Measurements from ENCODE around the gene EN2. TPM values are rescaled to one million over a fixed set of nuclear protein-coding genes. Genes with fewer than 3 reads are reported as not detected.

EN2 gene
- total and polyA plus RNA-seq, 2 of the 13 experiments (the other 11 are each of a cell fraction or from before 2014, with no cell fraction given) = not detected

GRCh38 chr7:155411718-155412415 is 46.1 kb upstream of the EN2 start:
- intact Hi-C loops (cut with micrococcal nuclease; ENCODE audit: unreplicated experiment) (loop anchor here (10.0 kb wide), 2 partner anchors 323 to 353 kb away; no protein-coding TSS in a partner anchor), in situ Hi-C loops (cut with HindIII; ENCODE audit: extremely low pct_ligation_motif_present, low pct_unique_long_range_greater_than_20kb) (no loop called here)
- H3K4me3 ChIP-seq (replicated peaks in 1 of 3; ENCODE audit: insufficient read depth in 1 of 3, low read depth in 2 of 3, low read length in 3 of 3) = no peak overlapping the region
- H2AFZ ChIP-seq (ENCODE audit: low read length) = no peak overlapping the region
- no peak overlapping the region for H3K9ac ChIP-seq (ENCODE audit: insufficient read depth, low read depth, low read length)
- WGBS (ENCODE audit: low lambda C conversion rate) = 35% methylated on average over 17 of the region's 17 CpGs
- H3K4me1 ChIP-seq (ENCODE audit: insufficient read depth, low read length) = no peaks in the 10 kb centered on the region
- H3K27me3 ChIP-seq (ENCODE audit: control insufficient read depth in 1 of 2, insufficient read depth in 2 of 2, low read length in 2 of 2) = peaks cover 2 to 49% of the 10 kb centered on the region in 2 experiments
- POLR2A ChIA-PET = no interaction called here
- BruUV-seq (replicated peaks) = no TSS peak
- no peak overlapping the region for H3K4me2 ChIP-seq (ENCODE audit: low read depth, low read length)
- TF ChIP-seq ZFP82 (CRISPR knock-in tag; IDR thresholded peaks at IDR 0.05; ENCODE audit: borderline replicate concordance) (no peak), USF2 (IDR thresholded peaks at IDR 0.05; ENCODE audit: low read depth, low read length) (peak; percentile 23; the same call in 1 of the 2 replicates), USF2 (CRISPR knock-in tag; IDR thresholded peaks at IDR 0.05; ENCODE audit: borderline replicate concordance) (no peak), CREB1 (IDR thresholded peaks at IDR 0.05) (peak; percentile 94), CREB1 (CRISPR knock-in tag; IDR thresholded peaks at IDR 0.05) (no peak), RAD51 (IDR thresholded peaks at IDR 0.05; ENCODE audit: borderline replicate concordance) (peak; percentile 65; the same call in 1 of the 2 replicates)
- FAIRE-seq = no peak
- H3K9me3 ChIP-seq (ENCODE audit: low read length) = no peaks in the 10 kb centered on the region
- H3K79me2 ChIP-seq (ENCODE audit: insufficient read depth, low read length) = no peaks in the 10 kb centered on the region
- no peak for ATAC-seq
- no peaks in the 10 kb centered on the region for H4K20me1 ChIP-seq (ENCODE audit: insufficient read depth, low read length)
- CTCF ChIA-PET (ENCODE audit: low intra/inter-chr PET ratio, low total read pairs) = interaction anchor here (0.7 to 1.1 kb wide), 2 partner anchors 122 to 356 kb away, joined by 3 to 4 read pairs; no protein-coding TSS in a partner anchor
- no peak overlapping the region for H3K27ac ChIP-seq (ENCODE audit: extremely low read length, insufficient read depth, low read length)
- no peaks in the 10 kb centered on the region for H3K36me3 ChIP-seq (replicated peaks in 1 of 2; ENCODE audit: control insufficient read depth in 1 of 2, insufficient read depth in 2 of 2, low read length in 2 of 2)
- no peak for DNase-seq (ENCODE audit: low spot score)

Data from HepG2 (cell line).